HG03442 (cell line): ENCODE measurements around the gene CYP1A2.

ENCODE experiments used
- ATAC-seq: cut with Tn5 transposase; IDR thresholded peaks from one replicate; pipeline ENCODE4 v1.9.1; 2021; ENCODE audit warnings: mild to moderate bottlenecking, moderate library complexity; ENCODE audit not compliant: unreplicated experiment

Gene CYP1A2

GRCh38 chr15:74788683-74789151 lies 40.1 kb downstream of the CYP1A2 start:
- ATAC-seq, result no peak

DNA sequence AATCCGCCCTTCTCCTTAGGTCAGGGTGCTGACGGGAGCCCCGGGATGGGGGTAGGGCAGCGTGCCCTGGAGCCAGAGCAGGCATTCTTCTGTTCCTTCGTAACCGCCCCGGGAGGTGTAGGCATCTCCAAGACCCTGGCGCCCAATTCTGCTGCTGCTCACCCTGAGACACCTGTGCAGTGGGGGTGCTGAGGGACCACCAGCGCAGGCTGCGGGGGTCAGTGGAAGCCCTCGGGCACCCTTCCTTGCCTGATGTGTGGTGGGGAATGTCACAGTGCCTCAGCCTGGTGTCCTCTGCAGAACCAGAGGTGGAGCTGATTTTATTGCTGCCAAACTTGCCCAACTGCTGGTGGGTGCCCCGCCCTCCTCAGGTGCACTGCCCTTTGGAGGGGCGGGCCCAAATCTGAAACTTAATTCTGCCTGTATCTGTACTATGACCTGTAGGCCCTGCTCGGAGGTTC lies 40.6 kb downstream of the CYP1A2 start:
- ATAC-seq, result no peak

GRCh38 chr15:74789741-74790079 lies 41.1 kb downstream of the CYP1A2 start:
- ATAC-seq, result no peak

DNA sequence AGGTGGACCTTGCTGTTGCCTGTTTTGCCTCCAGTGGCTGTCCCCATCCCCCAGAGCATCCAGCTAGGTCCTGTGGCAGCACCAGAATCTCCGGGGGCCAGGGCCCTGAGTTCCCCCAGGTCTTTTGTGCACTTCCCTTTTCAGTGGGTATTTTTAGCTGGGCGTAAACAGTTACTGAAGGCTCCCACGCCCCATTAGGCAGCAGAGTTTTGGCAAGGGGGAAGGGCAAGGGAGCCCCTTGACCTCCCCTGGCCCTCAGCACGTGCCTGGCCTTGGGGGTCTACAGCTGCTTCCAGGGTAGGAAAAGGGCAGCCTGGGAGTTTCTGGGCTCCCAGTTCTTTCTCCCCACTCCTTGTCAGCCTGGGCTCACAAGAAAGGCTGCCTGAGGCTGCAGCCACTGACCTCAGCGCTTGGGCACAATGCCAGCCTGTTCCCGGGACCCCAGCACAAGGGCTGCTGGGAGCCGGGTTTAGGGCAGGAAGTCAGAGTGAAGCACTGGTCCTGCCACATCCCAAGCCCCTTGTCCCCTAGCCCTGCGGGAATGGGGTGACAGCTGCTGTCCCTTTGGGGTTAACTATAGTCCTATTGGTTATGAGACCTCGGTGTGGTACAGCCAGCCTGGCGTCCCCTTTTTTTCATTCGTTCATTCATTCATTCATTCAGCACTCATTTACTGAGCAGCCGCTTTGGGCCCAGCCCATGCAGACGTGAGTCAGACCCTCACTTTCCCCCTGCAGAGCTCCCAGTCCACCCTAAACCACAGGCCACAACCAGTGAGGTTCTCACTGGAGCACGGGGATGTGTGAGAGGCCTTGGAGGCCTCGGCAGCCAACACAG lies 41.7 kb downstream of the CYP1A2 start:
- no peak for ATAC-seq

- ATAC-seq, result no peak
These were observed 42.4 kb downstream of the CYP1A2 start for GRCh38 chr15:74791007-74791406.

GRCh38 chr15:74791667-74792066 lies 43.0 kb downstream of the CYP1A2 start:
- no peak for ATAC-seq

DNA sequence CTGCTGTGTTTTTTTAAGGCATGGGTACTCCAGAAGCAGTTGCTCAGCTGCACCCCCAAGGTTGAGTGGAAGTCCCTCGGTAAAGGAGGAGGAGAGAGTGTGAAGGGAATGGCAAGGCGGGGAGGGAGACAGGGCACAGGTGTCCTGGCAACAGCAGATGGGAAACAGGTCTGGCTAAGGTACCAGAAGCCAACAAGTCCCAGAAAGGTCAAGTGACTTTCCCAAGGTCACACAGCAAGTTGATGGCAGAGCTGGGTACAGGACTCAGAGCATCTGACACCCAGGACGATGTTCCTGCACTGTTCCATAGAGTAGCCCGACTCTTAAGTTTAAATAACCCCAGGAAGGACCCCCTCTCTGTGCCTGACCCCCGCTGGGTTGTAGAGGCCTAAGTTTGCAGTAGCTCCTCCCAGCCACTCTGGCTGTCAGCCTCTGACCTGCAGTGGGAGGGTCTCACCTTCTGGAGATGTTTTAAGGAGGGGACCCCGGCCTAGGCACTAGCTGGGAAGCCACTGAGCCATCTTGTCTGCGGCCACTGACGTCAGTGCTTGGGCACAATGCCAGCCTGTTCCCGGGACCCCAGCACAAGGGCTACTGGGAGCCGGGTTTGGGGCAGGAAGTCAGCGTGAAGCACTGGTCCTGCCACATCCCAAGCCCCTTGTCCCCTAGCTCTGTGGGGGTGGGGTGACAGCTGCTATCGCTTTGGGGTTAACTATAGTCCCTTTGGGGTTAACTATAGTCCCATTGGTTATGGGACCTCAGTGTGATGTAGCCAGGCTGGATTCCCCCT lies 43.8 kb downstream of the CYP1A2 start:
- no peak for ATAC-seq

- no peak for ATAC-seq
These were observed 44.7 kb downstream of the CYP1A2 start for GRCh38 chr15:74793135-74794028.

GRCh38 chr15:74794248-74794969 lies 45.8 kb downstream of the CYP1A2 start:
- ATAC-seq, result no peak

DNA sequence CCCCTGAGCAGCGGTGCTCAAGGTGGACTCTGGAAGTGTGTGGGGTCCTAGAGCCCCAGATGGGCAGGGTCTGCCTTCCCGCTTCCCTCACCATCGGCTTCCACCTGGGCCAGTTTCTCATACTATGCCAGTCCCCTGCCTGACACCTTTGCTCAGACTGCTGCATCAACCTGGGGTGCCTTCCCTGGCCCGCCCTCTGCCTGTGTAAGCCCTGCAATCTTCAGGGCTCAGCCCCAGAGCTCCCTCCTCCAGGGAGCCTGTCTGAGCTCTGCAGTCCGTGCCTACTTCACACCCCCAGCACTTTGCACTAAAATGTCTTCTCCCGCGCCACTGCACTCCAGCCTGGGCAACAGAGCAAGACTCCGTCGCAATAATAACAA lies 46.3 kb downstream of the CYP1A2 start:
- ATAC-seq, result no peak

- no peak for ATAC-seq
These were observed 47.5 kb downstream of the CYP1A2 start for GRCh38 chr15:74795966-74796625.

GRCh38 chr15:74798388-74799254 lies 50.0 kb downstream of the CYP1A2 start:
- ATAC-seq, result no peak

DNA sequence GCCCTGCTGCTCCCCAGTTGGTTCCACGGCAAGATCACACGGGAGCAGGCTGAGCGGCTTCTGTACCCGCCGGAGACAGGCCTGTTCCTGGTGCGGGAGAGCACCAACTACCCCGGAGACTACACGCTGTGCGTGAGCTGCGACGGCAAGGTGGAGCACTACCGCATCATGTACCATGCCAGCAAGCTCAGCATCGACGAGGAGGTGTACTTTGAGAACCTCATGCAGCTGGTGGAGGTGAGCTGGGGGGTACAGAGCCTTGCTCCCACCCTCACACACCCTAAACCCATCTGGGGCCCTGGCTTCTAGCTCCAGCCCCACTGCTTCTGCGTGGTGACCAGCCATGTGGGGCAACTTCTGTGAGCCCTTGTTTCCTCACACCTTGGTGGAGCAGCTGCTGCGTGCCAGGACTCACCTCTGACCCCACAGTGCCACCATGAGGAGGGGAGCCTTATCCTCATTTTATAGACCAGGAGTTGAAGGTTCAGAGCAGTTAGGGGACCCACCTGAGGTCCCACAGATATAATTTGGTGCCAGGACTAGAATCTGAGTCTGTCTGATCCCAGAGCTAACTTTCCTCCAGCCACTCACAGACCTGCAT lies 50.7 kb downstream of the CYP1A2 start:
- no peak for ATAC-seq

DNA sequence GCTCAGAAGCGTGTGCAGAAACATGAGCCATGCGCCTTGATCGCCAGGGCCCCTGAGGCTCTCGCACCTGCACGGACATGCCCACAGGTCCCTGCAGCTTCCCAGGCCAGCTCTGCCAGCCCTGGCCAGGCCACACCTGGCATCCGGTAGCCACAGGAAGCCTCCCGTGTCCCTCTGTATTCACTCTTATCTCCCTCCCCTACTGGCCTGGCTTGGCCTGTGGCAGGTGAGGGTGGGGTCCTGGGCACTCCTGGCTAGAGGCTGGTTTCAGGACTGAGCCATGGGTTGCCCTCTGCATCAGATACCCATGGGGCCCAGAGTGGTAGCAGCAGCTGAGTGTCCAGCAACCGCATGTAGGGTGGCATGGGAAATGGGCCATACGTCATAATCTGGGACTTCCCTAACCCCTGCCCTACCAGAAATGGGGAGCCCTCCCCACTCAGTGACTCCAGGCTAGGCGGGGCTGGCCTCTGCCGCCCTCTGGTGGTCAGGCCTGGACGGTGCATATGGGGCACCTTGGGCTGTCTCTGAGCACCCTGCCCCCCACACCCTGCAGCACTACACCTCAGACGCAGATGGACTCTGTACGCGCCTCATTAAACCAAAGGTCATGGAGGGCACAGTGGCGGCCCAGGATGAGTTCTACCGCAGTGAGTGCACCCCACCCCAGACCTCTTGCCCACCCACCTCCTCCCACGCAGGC lies 51.4 kb downstream of the CYP1A2 start:
- peak; percentile 70 for ATAC-seq

GRCh38 chr15:74800559-74801094 lies 52.0 kb downstream of the CYP1A2 start:
- no peak for ATAC-seq

DNA sequence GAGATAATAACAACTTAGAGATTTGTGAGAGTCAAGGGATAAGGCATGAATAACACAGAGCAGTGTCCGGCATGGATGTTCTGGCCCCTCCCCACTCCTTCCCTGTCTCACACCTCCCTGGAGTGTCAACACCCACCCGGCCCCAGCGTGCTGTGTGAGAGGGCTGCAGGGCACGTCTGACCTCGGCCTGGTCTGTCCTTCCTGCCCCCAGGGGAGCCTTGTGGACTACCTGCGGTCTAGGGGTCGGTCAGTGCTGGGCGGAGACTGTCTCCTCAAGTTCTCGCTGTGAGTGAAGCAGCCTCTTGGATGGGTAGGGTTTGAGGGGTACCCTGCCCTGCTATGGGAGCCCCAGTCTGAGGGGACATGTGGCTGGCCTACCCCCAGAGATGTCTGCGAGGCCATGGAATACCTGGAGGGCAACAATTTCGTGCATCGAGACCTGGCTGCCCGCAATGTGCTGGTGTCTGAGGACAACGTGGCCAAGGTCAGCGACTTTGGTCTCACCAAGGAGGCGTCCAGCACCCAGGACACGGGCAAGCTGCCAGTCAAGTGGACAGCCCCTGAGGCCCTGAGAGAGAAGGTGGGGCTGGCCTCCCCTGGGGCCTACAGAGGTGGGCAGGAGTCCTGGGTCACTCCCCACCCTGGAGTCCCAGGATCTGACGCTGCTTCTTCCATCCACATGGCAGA lies 52.8 kb downstream of the CYP1A2 start:
- no peak for ATAC-seq

DNA sequence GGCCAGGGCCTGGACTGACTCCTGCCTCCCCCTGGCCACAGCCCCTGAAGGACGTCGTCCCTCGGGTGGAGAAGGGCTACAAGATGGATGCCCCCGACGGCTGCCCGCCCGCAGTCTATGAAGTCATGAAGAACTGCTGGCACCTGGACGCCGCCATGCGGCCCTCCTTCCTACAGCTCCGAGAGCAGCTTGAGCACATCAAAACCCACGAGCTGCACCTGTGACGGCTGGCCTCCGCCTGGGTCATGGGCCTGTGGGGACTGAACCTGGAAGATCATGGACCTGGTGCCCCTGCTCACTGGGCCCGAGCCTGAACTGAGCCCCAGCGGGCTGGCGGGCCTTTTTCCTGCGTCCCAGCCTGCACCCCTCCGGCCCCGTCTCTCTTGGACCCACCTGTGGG lies 53.6 kb downstream of the CYP1A2 start:
- ATAC-seq, result no peak
